ENCODE measurements around the gene OTOP3.

- no peak for TF ChIP-seq SNAI2 (CRISPR knock-in tag; IDR thresholded peaks at IDR 0.05)
- no peak for TF ChIP-seq TOX (CRISPR knock-in tag; IDR thresholded peaks at IDR 0.05; ENCODE audit: borderline replicate concordance)
- TF ChIP-seq POU6F1 (CRISPR knock-in tag; IDR thresholded peaks at IDR 0.05; ENCODE audit: borderline replicate concordance, low read depth), result no peak
- TF ChIP-seq ZFP3 (CRISPR knock-in tag; IDR thresholded peaks at IDR 0.05), result no peak
- TF ChIP-seq OSR1 (CRISPR knock-in tag; IDR thresholded peaks at IDR 0.05), result no peak
- TF ChIP-seq PATZ1 (CRISPR knock-in tag; IDR thresholded peaks at IDR 0.05; ENCODE audit: borderline replicate concordance), result no peak
- TF ChIP-seq PPARA (CRISPR knock-in tag; IDR thresholded peaks at IDR 0.05; ENCODE audit: borderline replicate concordance), result no peak
- TF ChIP-seq ZC3H10 (CRISPR knock-in tag; IDR thresholded peaks at IDR 0.05), result no peak
- TF ChIP-seq ESRRG (CRISPR knock-in tag; IDR thresholded peaks at IDR 0.05), result no peak
- TF ChIP-seq CSDC2 (CRISPR knock-in tag; IDR thresholded peaks at IDR 0.05), result no peak
- TF ChIP-seq ZNF8 (CRISPR knock-in tag; IDR thresholded peaks at IDR 0.05), result no peak
- no peak for TF ChIP-seq CREB5 (CRISPR knock-in tag; IDR thresholded peaks at IDR 0.05; ENCODE audit: low read depth)
Observed at GRCh38 chr17:74903034-74903433, 32.7 kb upstream of the OTOP3 start.
